Hepatic stellate cell (primary cell): ENCODE results near the gene ATP5F1B.
"Not testable (repeated sequence)": the region's sequence is repeated elsewhere in the genome, so short reads cannot be mapped to it uniquely, and the experiment has no call there.

ENCODE experiments used
- DNase-seq: peaks from one replicate; pipeline ENCODE4 v3.0.0; 2011; ENCODE audit warnings: low spot score

The ATP5F1B gene

GRCh38 chr12:56645717-56646446 lies at the start of gene ATP5F1B:
TSS of gene ATP5F1B (minus strand) at chr12:56645984. CDS start at chr12:56645963, 21 bp downstream.
- DNase-seq, result peak; percentile 99

- no peak for DNase-seq
Observed at GRCh38 chr12:56694161-56694560, 48.4 kb upstream of the ATP5F1B start.

- no peak for DNase-seq
Observed at GRCh38 chr12:56688846-56689109, 43.0 kb upstream of the ATP5F1B start.

- DNase-seq, result peak; percentile 94
Observed at GRCh38 chr12:56688129-56688845, 42.5 kb upstream of the ATP5F1B start, which contains the start of gene PTGES3. TSS of gene PTGES3 (minus strand) at chr12:56688284. CDS start at chr12:56687999, 285 bp downstream.

GRCh38 chr12:56687223-56688128 lies 41.7 kb upstream of the ATP5F1B start:
- peak; percentile 37 for DNase-seq

GRCh38 chr12:56684745-56685359 lies 39.1 kb upstream of the ATP5F1B start:
- no peak for DNase-seq

GRCh38 chr12:56682323-56682722 lies 36.5 kb upstream of the ATP5F1B start:
- no peak for DNase-seq

- no peak for DNase-seq
Observed at GRCh38 chr12:56679883-56680575, 34.2 kb upstream of the ATP5F1B start.

- DNase-seq, result no peak
Observed at GRCh38 chr12:56678852-56679251, 33.1 kb upstream of the ATP5F1B start.

GRCh38 chr12:56677680-56678079 lies 31.9 kb upstream of the ATP5F1B start:
- DNase-seq, result no peak

GRCh38 chr12:56676851-56677580 lies 31.2 kb upstream of the ATP5F1B start:
- DNase-seq, result no peak

- DNase-seq, result no peak
Observed at GRCh38 chr12:56671608-56672007, 25.8 kb upstream of the ATP5F1B start.

- no peak for DNase-seq
Observed at GRCh38 chr12:56670836-56671235, 25.1 kb upstream of the ATP5F1B start.

- DNase-seq, result no peak
Observed at GRCh38 chr12:56668197-56668457, 22.3 kb upstream of the ATP5F1B start.

GRCh38 chr12:56661979-56662638 lies 16.3 kb upstream of the ATP5F1B start:
- DNase-seq, result no peak

GRCh38 chr12:56661560-56661959 lies 15.8 kb upstream of the ATP5F1B start:
- no peak for DNase-seq

- DNase-seq, result no peak
Observed at GRCh38 chr12:56658921-56659320, 13.1 kb upstream of the ATP5F1B start.

GRCh38 chr12:56657416-56658379 lies 11.9 kb upstream of the ATP5F1B start:
- no peak for DNase-seq

GRCh38 chr12:56653781-56654180 lies 8.0 kb upstream of the ATP5F1B start:
- DNase-seq, result not testable (repeated sequence)
